GM18907 (cell line): ENCODE results near the gene ATAD5.
"Not testable (repeated sequence)": the region's sequence is repeated elsewhere in the genome, so short reads cannot be mapped to it uniquely, and the experiment has no call there.

Experiments used
- ATAC-seq: cut with Tn5 transposase; IDR thresholded peaks from one replicate; pipeline ENCODE4 v1.9.1; 2021; ENCODE audit warnings: mild to moderate bottlenecking, moderate library complexity; ENCODE audit not compliant: unreplicated experiment

ATAD5 gene

GRCh38 chr17:30906101-30906911, 74.5 kb downstream of the ATAD5 start, which contains the start of gene TEFM:
Gene TEFM (minus strand): TSS chr17:30906238. CDS start chr17:30906198, 40 bp downstream.
- peak; percentile 92 for ATAC-seq

GRCh38 chr17:30908717-30909420, 77.1 kb downstream of the ATAD5 start:
- ATAC-seq, result no peak

DNA sequence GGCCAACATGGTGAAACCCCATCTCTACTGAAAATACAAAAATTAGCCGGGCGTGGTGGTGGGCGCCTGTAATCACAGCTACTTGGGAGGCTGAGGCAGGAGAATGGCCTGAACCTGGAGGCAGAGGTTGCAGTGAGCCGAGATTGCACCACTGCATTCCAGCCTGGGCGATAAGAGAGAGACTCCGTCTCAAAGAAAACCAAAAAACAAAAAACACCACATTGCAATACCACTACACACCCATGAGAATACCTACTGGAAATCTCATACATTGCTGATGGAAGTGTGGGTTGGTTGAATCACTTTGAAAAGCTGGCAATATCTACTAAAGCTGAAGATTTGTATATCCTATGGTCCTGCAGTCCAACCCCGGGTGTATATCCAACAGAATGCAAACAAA, 78.4 kb downstream of the ATAD5 start:
- ATAC-seq, result not testable (repeated sequence)

GRCh38 chr17:30913955-30914354, 82.2 kb downstream of the ATAD5 start:
- no peak for ATAC-seq

DNA sequence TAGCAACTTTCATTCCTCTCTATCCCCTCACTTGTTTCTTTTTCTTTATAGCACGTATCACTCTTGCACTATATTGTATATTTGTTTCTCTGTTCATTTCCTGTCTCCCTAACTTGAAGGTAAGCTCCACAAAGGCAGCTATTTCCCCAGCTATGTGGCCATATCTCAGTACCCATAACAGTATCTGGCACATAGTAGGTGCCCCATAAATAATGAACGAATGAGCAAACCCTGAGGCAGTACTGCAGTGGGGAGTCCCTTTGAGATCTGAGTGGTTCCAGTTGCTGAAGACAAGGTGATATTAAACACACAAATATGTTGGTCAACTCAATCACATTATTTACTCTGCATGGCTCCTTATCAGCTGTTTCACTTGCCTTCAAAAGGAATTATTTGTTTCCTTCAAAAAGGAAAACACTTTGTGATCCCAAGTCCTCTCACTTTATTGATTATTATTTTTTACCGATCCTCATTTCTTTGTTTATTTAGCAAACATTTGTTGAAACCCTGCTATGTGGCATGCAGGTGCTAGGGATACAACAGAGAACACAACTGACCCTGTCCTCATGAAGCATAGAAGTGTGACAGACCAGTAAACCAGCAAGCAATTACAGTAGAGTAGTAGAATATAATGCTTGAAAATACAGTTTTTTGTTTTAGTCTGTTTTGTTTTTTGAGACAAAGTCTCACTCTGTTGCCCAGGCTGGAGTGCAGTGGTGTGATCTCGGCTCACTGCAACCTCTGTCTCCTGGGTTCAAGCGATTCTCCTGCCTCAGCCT, 84.3 kb downstream of the ATAD5 start:
- ATAC-seq, result no peak

DNA sequence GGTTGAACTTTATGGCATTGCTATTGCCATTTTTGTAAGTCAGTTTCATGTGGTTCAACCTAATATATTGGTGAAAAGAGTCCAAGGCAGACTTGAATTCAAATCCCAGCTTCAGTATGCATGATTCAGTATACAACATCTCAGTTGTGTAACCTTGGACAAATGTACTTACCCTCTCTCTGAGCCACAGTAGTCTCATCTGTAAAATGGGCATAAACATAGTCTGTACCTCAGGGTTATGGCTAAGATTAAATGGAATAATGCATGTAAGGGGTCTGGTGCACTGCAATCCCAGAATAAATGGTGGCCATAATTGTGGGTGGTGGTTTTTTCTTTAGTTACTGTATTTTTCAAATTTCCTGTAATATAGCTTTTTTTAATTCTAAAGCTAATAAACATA, 85.3 kb downstream of the ATAD5 start:
- no peak for ATAC-seq

DNA sequence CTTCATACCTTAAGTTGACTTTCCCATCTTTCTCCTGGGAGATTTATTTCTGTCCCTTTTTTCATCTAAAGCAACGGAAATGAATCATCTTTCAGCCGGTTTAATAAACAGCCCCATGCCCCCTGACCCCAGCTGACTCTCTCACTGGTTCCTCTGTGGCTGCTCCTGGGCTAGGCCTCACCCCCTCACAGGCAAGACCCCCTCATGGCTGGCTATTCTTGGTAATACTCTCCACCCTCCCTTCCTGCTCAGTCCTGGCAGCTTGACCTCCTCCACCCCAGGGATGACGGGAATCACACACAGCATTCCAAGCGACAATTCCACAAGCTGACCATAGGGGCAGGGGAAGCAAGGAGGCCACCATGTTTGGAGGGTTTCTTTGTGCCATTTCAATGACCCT, 88.5 kb downstream of the ATAD5 start:
- no peak for ATAC-seq

DNA sequence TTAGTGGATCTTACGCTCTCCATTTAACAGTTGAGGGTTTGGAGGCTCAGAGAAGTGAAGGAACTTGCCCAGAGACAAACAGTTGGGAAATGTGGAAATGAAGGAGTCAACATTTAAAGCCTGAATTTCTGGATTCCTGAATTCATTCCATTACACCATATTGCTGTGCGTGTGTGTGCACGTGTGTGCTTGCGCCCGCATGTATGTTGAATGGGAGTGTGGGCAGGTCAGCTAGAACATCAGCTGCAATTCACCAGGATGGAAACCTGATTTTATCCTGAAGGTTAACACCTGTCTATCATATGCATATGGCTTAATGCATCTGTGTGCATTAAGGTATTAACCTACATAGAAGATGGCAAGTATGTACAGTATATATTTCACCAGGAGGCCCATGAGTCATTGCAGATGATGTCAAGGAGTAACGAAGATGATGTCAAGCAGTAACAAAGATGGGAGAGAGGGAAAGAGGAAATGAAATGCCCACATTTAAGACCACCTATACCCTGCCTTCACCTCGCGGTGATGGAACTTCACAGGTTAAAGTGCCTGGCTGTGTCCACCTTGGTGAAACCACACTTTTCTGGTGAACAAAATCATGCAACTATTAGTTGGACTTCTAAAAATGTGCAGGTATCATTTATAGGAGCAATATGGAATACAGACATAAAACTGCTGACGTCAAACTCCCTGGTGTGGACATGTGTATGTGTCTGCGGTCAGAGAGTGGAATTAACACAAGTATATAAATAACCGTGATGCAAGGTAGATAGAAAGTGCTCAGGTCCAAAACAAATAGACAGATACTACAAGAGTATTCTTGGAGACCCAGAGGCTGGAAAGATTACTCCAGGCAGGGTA, 89.1 kb downstream of the ATAD5 start:
- no peak for ATAC-seq

- ATAC-seq, result no peak
These were observed 89.9 kb downstream of the ATAD5 start, which contains the start of gene ADAP2 for GRCh38 chr17:30921544-30922196. Gene ADAP2 (plus strand): TSS chr17:30921945. CDS start chr17:30922015, 70 bp downstream.

DNA sequence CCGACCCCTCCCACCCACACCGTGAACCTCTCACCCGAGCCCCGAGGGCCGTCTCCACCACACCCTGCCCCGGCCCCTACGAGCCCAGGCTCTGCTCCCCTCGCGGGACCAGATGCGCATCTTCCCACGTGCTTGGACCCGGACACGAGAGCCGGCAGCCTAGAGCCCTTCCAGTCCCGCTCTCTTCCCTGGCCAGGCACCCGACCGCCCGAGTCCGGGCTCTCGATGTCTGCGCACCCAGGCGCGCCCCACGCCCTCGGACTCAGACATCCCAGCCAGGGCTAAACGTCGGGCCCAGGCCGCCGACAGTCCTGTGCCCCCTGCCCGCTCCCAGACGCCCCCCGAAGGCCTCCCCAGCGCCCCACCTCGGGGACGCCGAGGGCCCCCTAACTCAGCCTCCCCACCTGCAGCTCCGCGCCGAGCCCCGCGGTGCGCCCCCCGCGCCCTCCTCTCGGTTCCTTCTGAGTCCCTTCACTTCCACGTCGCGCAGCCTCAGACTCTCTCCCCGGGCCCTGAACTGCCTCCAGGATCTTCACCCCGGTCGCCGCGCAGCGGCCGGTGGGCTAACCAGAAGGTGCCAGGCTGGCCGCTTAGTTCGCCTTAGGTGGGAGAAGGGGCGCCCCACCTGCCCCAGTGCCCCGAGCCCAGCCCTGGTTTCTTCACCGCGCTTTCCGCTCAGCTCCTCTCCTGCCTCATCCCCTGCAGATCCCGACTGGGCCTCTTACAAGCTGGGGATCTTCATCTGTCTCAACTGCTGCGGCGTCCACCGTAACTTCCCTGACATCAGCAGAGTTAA, 90.7 kb downstream of the ATAD5 start:
- ATAC-seq, result no peak

DNA sequence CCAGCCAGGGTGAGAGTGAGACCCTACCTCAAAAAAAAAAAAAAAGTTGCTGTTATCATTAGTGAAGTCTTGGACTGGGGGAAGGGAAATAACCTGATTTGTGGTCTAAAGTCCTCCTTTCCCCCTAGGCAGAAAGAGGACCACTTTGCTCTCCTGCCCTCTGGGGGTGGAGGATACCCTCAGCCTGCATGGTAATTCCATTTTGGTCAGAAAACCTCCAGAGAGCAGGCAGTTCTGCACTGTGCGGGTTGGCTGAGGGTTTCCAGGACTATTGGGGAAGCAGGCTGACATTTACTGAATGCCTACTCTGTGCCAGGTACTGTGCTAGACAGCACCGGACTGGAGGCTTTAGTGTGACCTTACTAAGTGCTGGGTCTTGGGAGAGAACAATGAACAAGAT, 92.6 kb downstream of the ATAD5 start:
- ATAC-seq, result no peak

DNA sequence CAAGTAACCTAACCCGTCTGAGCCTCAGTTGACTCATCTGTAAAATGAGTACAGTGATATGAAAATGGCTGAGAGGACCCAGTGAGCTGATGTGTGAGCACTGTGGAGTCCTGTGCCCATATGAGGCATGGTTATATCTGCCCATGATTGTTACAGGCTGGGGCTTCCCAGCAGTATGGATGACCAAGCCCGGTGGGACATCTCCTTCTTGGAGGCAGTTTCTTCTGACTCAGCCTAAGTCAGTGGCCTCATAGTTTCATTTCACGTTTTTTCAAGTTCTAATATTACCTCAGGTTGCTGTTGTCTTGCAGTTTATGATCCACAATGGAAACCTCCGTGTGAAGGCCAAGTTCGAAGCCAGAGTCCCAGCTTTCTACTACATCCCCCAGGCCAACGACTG, 94.8 kb downstream of the ATAD5 start:
- ATAC-seq, result no peak

DNA sequence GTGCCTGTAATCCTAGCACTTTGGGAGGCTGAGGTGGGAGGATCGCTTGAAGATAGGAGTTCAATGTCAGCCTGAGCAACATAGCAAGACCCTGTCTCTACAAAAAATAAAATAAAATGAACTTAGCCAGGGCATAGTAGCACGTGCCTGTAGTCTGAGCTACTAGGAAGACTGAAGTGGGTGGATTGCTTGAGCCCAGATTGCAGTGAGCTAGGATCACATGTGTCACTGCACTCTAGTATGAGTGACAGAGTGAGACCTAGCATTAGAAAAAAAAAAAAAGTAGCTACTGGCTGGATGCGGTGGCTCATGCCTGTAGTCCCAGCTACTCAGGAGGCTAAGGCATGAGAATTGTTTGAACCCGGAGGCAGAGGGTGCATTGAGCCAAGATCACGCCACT, 96.0 kb downstream of the ATAD5 start:
- ATAC-seq, result no peak

DNA sequence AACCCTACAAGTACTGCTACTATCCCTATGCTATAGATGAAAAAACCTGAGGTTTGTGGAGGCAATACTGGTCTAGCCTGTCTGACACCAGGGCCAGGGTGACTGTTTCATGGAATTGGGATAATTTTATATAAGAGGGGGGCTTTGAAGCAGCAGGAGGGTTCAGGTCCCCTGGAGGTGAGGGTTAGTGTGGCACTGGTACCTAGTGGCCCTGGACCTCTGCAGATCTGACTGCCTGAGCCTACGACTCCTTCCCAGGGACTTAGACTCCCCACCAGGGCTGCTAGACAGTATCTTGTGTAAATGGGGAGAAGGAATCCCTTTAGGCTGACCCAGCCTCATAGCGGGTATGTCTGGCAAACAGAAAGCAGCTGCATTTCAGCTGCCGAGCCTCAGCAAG, 96.8 kb downstream of the ATAD5 start:
- ATAC-seq, result no peak

- ATAC-seq, result no peak
These were observed 97.4 kb downstream of the ATAD5 start for GRCh38 chr17:30929081-30929633.

GRCh38 chr17:30929861-30930260, 98.1 kb downstream of the ATAD5 start:
- not testable (repeated sequence) for ATAC-seq

- no peak for ATAC-seq
These were observed 98.7 kb downstream of the ATAD5 start for GRCh38 chr17:30930495-30930894.

GRCh38 chr17:30931582-30931981, 99.8 kb downstream of the ATAD5 start:
- not testable (repeated sequence) for ATAC-seq

DNA sequence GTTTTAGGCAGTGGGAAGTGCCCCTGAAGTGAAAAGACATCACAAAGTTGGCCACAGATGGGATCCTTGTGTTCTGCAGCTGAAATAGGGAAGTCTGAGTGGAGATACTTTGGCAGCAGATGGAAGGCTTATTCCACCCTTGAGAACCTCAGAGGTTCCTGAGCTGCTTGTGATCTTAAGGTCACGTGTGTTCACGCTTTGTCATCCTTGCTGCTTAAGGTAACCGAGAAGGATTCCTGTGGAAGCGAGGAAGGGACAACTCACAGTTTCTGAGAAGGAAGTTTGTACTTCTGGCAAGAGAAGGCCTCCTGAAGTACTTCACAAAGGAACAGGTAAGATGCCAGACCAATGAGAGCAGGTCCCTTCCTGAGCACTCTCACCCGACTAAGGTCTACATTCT, 102.2 kb downstream of the ATAD5 start:
- no peak for ATAC-seq
